K562 (cell line): ENCODE results near the gene PPAN. TPM values are rescaled to one million over a fixed set of nuclear protein-coding genes. Genes with fewer than 3 reads are reported as not detected.

Experiments
- ATAC-seq: fragments of 200-7000 bp; cut with Tn5 transposase; 3 replicates; pipeline ENCODE4 v1.9.1; 2020; ENCODE audit warnings: moderate library complexity
- BruUV-seq: library from RNA; stranded (reverse); fragments of 400-500 nt; replicated peaks from 2 replicates; lab custom pipeline; 2021; lab: Mats Ljungman, UMichigan
- CTCF ChIA-PET: fragments of 300-600 bp; formaldehyde crosslinking; extraction: SDS; loops from one replicate; lab custom pipeline; 2021; ENCODE audit warnings: low intra/inter-chr PET ratio; lab: Yijun Ruan, JAX
- POLR2A ChIA-PET: fragments of 300-600, 350-650 bp; sonication (Branson Sonifier 250); formaldehyde crosslinking; extraction: SDS; loops from one replicate; lab custom pipeline; 2021; ENCODE audit warnings: antibody characterized with exemption, inconsistent platforms; lab: Yijun Ruan, JAX
- DNase-seq, 4 experiments: peaks; one replicate each; pipeline versions ENCODE4 v3.0.0 to v3.0.0-alpha.2; 2011 to 2018; ENCODE audit warnings: low spot score in 3 of 4, mixed read lengths in 3 of 4; ENCODE audit errors: extremely low read depth in 1 of 4
- FAIRE-seq: peaks from 2 replicates; lab custom pipeline; 2011; peaks lifted over from hg19 to GRCh38; lab: Jason Lieb, UNC
- H2AFZ ChIP-seq: 2 replicates; pipeline ENCODE4 v1.6.0; 2011; ENCODE audit warnings: low read depth, low read length, control low read depth, inconsistent platforms
- H3K27ac ChIP-seq: fragments of 200-600 bp; 3 replicates; pipeline ENCODE4 v1.8.0; 2011; ENCODE audit warnings: low read depth, mild to moderate bottlenecking, control low read depth, inconsistent platforms, low read length, moderate library complexity, mixed read lengths; ENCODE audit errors: extremely low read depth
- H3K27me3 ChIP-seq, 2 experiments: fragments of 300-600 bp in 1 of 2; 2 replicates in 1 of 2; 3 replicates in 1 of 2; pipeline versions ENCODE4 v1.6.0 to v1.8.0; 2011; ENCODE audit warnings: inconsistent platforms in 2 of 2, low read length in 2 of 2, mild to moderate bottlenecking in 1 of 2, mixed read lengths in 1 of 2, moderate library complexity in 1 of 2; ENCODE audit not compliant: control insufficient read depth in 2 of 2, insufficient read depth in 2 of 2
- H3K36me3 ChIP-seq: fragments of 300-600 bp; 3 replicates; pipeline ENCODE4 v1.8.0; 2011; ENCODE audit warnings: mild to moderate bottlenecking, low read length, inconsistent platforms; ENCODE audit not compliant: control insufficient read depth, insufficient read depth
- H3K4me1 ChIP-seq, 2 experiments: fragments of 200-600 bp in 1 of 2; replicated peaks in 1 of 2; 2 replicates in 1 of 2; 3 replicates in 1 of 2; pipeline versions ENCODE4 v1.5.1 to v1.8.0; 2011; ENCODE audit warnings: inconsistent platforms in 2 of 2, low read length in 2 of 2, mild to moderate bottlenecking in 1 of 2, mixed read lengths in 1 of 2, moderate library complexity in 1 of 2; ENCODE audit not compliant: control insufficient read depth in 2 of 2, insufficient read depth in 2 of 2
- H3K4me2 ChIP-seq: 2 replicates; pipeline ENCODE4 v1.6.1; 2011; ENCODE audit warnings: low read length, control low read depth, inconsistent platforms, mixed read lengths; ENCODE audit not compliant: insufficient read depth
- H3K4me3 ChIP-seq: fragments of 200-600 bp; sonication (generic), shearing (Covaris generic); 2 replicates; pipeline ENCODE4 v1.5.1; 2016; ENCODE audit warnings: control low read depth, inconsistent platforms
- H3K79me2 ChIP-seq: fragments of 200-600 bp; 3 replicates; pipeline ENCODE4 v1.8.0; 2011; ENCODE audit warnings: low read length, inconsistent platforms; ENCODE audit not compliant: control insufficient read depth, insufficient read depth
- H3K9ac ChIP-seq, 2 experiments: 2 replicates each; pipeline versions ENCODE4 v1.6.0 to v1.6.1; 2011; ENCODE audit warnings: low read depth in 2 of 2, low read length in 2 of 2, control low read depth in 1 of 2, inconsistent platforms in 1 of 2, mild to moderate bottlenecking in 1 of 2, mixed read lengths in 1 of 2; ENCODE audit not compliant: insufficient read depth in 1 of 2
- H3K9me1 ChIP-seq: one replicate; pipeline ENCODE4 v1.6.0; 2011; ENCODE audit warnings: inconsistent platforms, mild to moderate bottlenecking, low read length, moderate library complexity; ENCODE audit not compliant: control insufficient read depth, insufficient read depth
- H3K9me3 ChIP-seq: replicated peaks from 2 replicates; pipeline ENCODE4 v1.5.1; 2011; ENCODE audit warnings: low read depth, low read length, inconsistent platforms; ENCODE audit not compliant: control insufficient read depth, insufficient read depth
- H4K20me1 ChIP-seq: replicated peaks from 2 replicates; pipeline ENCODE4 v1.6.1; 2011; ENCODE audit warnings: low read length, inconsistent platforms, mixed read lengths; ENCODE audit not compliant: control insufficient read depth, insufficient read depth
- BRCA1 ChIP-seq, 2 experiments: fragments of 450-650 bp in 1 of 2; sonication (generic) in 1 of 2; formaldehyde crosslinking in 1 of 2; IDR thresholded peaks; 2 replicates each; pipeline versions ENCODE4 v1.5.0 to v1.6.1; 2017 to 2020; ENCODE audit warnings: mild to moderate bottlenecking in 1 of 2, missing genetic modification reagents in 1 of 2
- MAFF ChIP-seq: IDR thresholded peaks from 2 replicates; pipeline ENCODE4 v1.6.1; 2012; ENCODE audit warnings: low read length, improper control_type of control experiment
- MAZ ChIP-seq, 2 experiments: fragments of 450-650 bp in 1 of 2; sonication (generic) in 1 of 2; formaldehyde crosslinking; IDR thresholded peaks in 1 of 2; conservative IDR thresholded peaks in 1 of 2; 2 replicates each; pipeline versions ENCODE4 v1.4.0 to v1.5.0; 2020; ENCODE audit warnings: mild to moderate bottlenecking in 1 of 2, missing genetic modification reagents in 1 of 2
- YBX1 ChIP-seq: fragments of 450-650 bp; IDR thresholded peaks from 2 replicates; pipeline ENCODE4 v1.7.1; 2016; ENCODE audit warnings: mild to moderate bottlenecking
- WGBS: fragments of 100-300 bp; shearing (Covaris generic); methylation state at CpG from one replicate; pipeline ENCODE4 v1.1.6; 2016; ENCODE audit warnings: low coverage, mixed read lengths; ENCODE audit not compliant: insufficient coverage; ENCODE audit errors: missing lambda C conversion rate; 5-methylcytosine and 5-hydroxymethylcytosine counted together
- in situ Hi-C: fragments of 300-500 bp; cut with MboI; formaldehyde crosslinking; loops from 4 replicates; pipeline ENCODE4 v1.15.0; 2018; ENCODE audit warnings: inconsistent platforms, mixed read lengths
- intact Hi-C: fragments of 100-400 bp; cut with micrococcal nuclease; formaldehyde crosslinking; loops from 2 replicates; pipeline ENCODE4 v1.14.2; 2022
- polyA plus RNA-seq, 8 experiments: library from polyadenylated mRNA; depleted of rRNA in 4 of 8; stranded (reverse) in 5 of 8; unstranded in 3 of 8; fragments of >200 nt; fragmentation: Nextera tagmentation in 2 of 8; fragmentation: Illumina TruSeq in 1 of 8; extraction: Ambion mirVana in 2 of 8; extraction: Trizol in 1 of 8; gene quantifications; 2 replicates each; pipeline versions ENCODE4 v1.2.1 to v1.2.3, GENCODE V29; 2011 to 2014; ENCODE audit warnings: inconsistent platforms in 1 of 8, missing spikeins in 1 of 8
- total RNA-seq, 7 experiments: library from RNA; depleted of rRNA in 6 of 7; stranded (reverse); fragments of >200 nt in 6 of 7; fragmentation: Illumina TruSeq in 2 of 7; extraction: Trizol in 2 of 7; gene quantifications; 2 replicates each; pipeline versions ENCODE4 v1.2.1 to v1.2.3, GENCODE V29; 2011 to 2021; ENCODE audit warnings: low replicate concordance in 1 of 7
- TF ChIP-seq, protein P1 (sequence below): fragments of 450-650 bp; formaldehyde crosslinking; IDR thresholded peaks from 2 replicates; pipeline ENCODE4 v1.4.0; 2022; ENCODE audit warnings: missing genetic modification characterization
- TF ChIP-seq, protein P2 (sequence below): fragments of 450-650 bp; IDR thresholded peaks from 2 replicates; pipeline ENCODE4 v1.6.1; 2017; ENCODE audit warnings: antibody characterized with exemption, mild to moderate bottlenecking
- TF ChIP-seq, protein P3 (sequence below), 2 experiments: fragments of 450-650 bp; formaldehyde crosslinking in 1 of 2; IDR thresholded peaks; 2 replicates each; pipeline versions ENCODE4 v1.4.0 to v1.6.1; 2014 to 2020; ENCODE audit warnings: mild to moderate bottlenecking in 2 of 2, borderline replicate concordance in 1 of 2, low read depth in 1 of 2

PPAN gene
- total and polyA plus RNA-seq, 9 of the 15 experiments (the other 6 are each of a cell fraction or from before 2014, with no cell fraction given), result 2.2 to 129 (median 59.1) TPM

DNA sequence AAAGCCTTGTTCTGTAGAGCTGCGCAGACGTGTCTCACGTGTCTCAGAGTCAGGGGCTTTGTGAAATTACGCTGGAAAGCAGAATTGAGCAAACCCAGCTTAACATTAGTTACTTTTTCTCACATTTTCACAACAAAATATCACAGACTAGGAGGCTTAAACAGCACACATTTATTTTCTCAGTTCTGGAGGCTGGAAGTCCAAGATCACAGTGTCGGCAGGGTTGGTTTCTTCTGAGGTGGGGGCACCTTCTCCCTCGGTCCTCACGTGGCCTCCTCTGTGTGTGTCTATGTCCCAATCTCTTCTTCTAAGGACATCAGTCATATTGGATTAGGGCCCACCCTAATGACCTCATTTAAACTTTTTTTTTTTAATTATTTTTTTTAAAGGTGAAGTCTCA, 18.3 kb downstream of the PPAN start:
- Histone ChIP-seq H3K4me2 (no peak overlapping the region), H3K79me2 (peaks cover 3% of the 10 kb centered on the region)
- intact Hi-C loops, result no loop called here
- TF ChIP-seq MAFF, result no peak
- TF ChIP-seq, protein P1, sequence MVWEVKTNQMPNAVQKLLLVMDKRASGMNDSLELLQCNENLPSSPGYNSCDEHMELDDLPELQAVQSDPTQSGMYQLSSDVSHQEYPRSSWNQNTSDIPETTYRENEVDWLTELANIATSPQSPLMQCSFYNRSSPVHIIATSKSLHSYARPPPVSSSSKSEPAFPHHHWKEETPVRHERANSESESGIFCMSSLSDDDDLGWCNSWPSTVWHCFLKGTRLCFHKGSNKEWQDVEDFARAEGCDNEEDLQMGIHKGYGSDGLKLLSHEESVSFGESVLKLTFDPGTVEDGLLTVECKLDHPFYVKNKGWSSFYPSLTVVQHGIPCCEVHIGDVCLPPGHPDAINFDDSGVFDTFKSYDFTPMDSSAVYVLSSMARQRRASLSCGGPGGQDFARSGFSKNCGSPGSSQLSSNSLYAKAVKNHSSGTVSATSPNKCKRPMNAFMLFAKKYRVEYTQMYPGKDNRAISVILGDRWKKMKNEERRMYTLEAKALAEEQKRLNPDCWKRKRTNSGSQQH (CRISPR knock-in tag), result no peak
- TF ChIP-seq BRCA1 (IDR thresholded peaks at IDR 0.05), result no peak
- TF ChIP-seq BRCA1 (CRISPR knock-in tag; IDR thresholded peaks at IDR 0.05), result no peak
- TF ChIP-seq MAZ (CRISPR knock-in tag; conservative IDR thresholded peaks at IDR 0.05 in 1 of 2, IDR thresholded peaks at IDR 0.05 in 1 of 2), result 0 out of 4 replicates have a peak, but pooled peaks of 1 of the 2 experiments have one; percentile 34
- TF ChIP-seq, protein P2, sequence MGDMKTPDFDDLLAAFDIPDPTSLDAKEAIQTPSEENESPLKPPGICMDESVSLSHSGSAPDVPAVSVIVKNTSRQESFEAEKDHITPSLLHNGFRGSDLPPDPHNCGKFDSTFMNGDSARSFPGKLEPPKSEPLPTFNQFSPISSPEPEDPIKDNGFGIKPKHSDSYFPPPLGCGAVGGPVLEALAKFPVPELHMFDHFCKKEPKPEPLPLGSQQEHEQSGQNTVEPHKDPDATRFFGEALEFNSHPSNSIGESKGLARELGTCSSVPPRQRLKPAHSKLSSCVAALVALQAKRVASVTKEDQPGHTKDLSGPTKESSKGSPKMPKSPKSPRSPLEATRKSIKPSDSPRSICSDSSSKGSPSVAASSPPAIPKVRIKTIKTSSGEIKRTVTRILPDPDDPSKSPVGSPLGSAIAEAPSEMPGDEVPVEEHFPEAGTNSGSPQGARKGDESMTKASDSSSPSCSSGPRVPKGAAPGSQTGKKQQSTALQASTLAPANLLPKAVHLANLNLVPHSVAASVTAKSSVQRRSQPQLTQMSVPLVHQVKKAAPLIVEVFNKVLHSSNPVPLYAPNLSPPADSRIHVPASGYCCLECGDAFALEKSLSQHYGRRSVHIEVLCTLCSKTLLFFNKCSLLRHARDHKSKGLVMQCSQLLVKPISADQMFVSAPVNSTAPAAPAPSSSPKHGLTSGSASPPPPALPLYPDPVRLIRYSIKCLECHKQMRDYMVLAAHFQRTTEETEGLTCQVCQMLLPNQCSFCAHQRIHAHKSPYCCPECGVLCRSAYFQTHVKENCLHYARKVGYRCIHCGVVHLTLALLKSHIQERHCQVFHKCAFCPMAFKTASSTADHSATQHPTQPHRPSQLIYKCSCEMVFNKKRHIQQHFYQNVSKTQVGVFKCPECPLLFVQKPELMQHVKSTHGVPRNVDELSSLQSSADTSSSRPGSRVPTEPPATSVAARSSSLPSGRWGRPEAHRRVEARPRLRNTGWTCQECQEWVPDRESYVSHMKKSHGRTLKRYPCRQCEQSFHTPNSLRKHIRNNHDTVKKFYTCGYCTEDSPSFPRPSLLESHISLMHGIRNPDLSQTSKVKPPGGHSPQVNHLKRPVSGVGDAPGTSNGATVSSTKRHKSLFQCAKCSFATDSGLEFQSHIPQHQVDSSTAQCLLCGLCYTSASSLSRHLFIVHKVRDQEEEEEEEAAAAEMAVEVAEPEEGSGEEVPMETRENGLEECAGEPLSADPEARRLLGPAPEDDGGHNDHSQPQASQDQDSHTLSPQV, result no peak
- TF ChIP-seq, protein P3, sequence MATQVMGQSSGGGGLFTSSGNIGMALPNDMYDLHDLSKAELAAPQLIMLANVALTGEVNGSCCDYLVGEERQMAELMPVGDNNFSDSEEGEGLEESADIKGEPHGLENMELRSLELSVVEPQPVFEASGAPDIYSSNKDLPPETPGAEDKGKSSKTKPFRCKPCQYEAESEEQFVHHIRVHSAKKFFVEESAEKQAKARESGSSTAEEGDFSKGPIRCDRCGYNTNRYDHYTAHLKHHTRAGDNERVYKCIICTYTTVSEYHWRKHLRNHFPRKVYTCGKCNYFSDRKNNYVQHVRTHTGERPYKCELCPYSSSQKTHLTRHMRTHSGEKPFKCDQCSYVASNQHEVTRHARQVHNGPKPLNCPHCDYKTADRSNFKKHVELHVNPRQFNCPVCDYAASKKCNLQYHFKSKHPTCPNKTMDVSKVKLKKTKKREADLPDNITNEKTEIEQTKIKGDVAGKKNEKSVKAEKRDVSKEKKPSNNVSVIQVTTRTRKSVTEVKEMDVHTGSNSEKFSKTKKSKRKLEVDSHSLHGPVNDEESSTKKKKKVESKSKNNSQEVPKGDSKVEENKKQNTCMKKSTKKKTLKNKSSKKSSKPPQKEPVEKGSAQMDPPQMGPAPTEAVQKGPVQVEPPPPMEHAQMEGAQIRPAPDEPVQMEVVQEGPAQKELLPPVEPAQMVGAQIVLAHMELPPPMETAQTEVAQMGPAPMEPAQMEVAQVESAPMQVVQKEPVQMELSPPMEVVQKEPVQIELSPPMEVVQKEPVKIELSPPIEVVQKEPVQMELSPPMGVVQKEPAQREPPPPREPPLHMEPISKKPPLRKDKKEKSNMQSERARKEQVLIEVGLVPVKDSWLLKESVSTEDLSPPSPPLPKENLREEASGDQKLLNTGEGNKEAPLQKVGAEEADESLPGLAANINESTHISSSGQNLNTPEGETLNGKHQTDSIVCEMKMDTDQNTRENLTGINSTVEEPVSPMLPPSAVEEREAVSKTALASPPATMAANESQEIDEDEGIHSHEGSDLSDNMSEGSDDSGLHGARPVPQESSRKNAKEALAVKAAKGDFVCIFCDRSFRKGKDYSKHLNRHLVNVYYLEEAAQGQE (IDR thresholded peaks at IDR 0.05; ENCODE audit: borderline replicate concordance), result no peak
- TF ChIP-seq, protein P3 (CRISPR knock-in tag; IDR thresholded peaks at IDR 0.05; ENCODE audit: low read depth), result no peak
- TF ChIP-seq YBX1, result no peak
- TF ChIP-seq, all 486 proteins: peak for 1
- Histone ChIP-seq H3K4me1 (peaks cover 0 to 9% of the 10 kb centered on the region in 2 experiments; a peak in 2 of 5 replicates), H3K9ac (no peak overlapping the region), H2AFZ (no peak overlapping the region), H3K27me3 (no peaks in the 10 kb centered on the region), H3K36me3 (peaks cover 4% of the 10 kb centered on the region; the same call in 1 of the 3 replicates), H3K4me3 (no peak overlapping the region), H3K9me3 (no peaks in the 10 kb centered on the region), H3K9me1 (no peaks in the 10 kb centered on the region), H3K27ac (no peak overlapping the region), H4K20me1 (no peaks in the 10 kb centered on the region)
- DNase-seq (no peak), FAIRE-seq (peak; percentile 11), ATAC-seq (no peak)
- ChIA-PET POLR2A (interaction anchor here (0.9 to 1.3 kb wide), 3 partner anchors 12 to 181 kb away, joined by 3 to 4 read pairs (median 4); no protein-coding TSS in a partner anchor), CTCF (no interaction called here)
- 67% methylated on average over 7 of the region's 7 CpGs for WGBS
- BruUV-seq, result no TSS peak
- in situ Hi-C loops, result no loop called here
